K562 (cell line): ENCODE data around the gene COPS4. TPM values are rescaled to one million over a fixed set of nuclear protein-coding genes. Genes with fewer than 3 reads are reported as not detected.

Source experiments
- ATAC-seq: fragments of 200-7000 bp; cut with Tn5 transposase; 3 replicates; pipeline ENCODE4 v1.9.1; 2020; ENCODE audit warnings: moderate library complexity
- BruUV-seq: library from RNA; stranded (reverse); fragments of 400-500 nt; replicated peaks from 2 replicates; lab custom pipeline; 2021; lab: Mats Ljungman, UMichigan
- CTCF ChIA-PET: fragments of 300-600 bp; formaldehyde crosslinking; extraction: SDS; loops from one replicate; lab custom pipeline; 2021; ENCODE audit warnings: low intra/inter-chr PET ratio; lab: Yijun Ruan, JAX
- POLR2A ChIA-PET: fragments of 300-600, 350-650 bp; sonication (Branson Sonifier 250); formaldehyde crosslinking; extraction: SDS; loops from one replicate; lab custom pipeline; 2021; ENCODE audit warnings: antibody characterized with exemption, inconsistent platforms; lab: Yijun Ruan, JAX
- DNase-seq, 4 experiments: peaks; one replicate each; pipeline versions ENCODE4 v3.0.0 to v3.0.0-alpha.2; 2011 to 2018; ENCODE audit warnings: low spot score in 3 of 4, mixed read lengths in 3 of 4; ENCODE audit errors: extremely low read depth in 1 of 4
- FAIRE-seq: peaks from 2 replicates; lab custom pipeline; 2011; peaks lifted over from hg19 to GRCh38; lab: Jason Lieb, UNC
- H2AFZ ChIP-seq: 2 replicates; pipeline ENCODE4 v1.6.0; 2011; ENCODE audit warnings: low read depth, low read length, control low read depth, inconsistent platforms
- H3K27ac ChIP-seq: fragments of 200-600 bp; 3 replicates; pipeline ENCODE4 v1.8.0; 2011; ENCODE audit warnings: low read depth, mild to moderate bottlenecking, control low read depth, inconsistent platforms, low read length, moderate library complexity, mixed read lengths; ENCODE audit errors: extremely low read depth
- H3K27me3 ChIP-seq, 2 experiments: fragments of 300-600 bp in 1 of 2; 2 replicates in 1 of 2; 3 replicates in 1 of 2; pipeline versions ENCODE4 v1.6.0 to v1.8.0; 2011; ENCODE audit warnings: inconsistent platforms in 2 of 2, low read length in 2 of 2, mild to moderate bottlenecking in 1 of 2, mixed read lengths in 1 of 2, moderate library complexity in 1 of 2; ENCODE audit not compliant: control insufficient read depth in 2 of 2, insufficient read depth in 2 of 2
- H3K36me3 ChIP-seq: fragments of 300-600 bp; 3 replicates; pipeline ENCODE4 v1.8.0; 2011; ENCODE audit warnings: mild to moderate bottlenecking, low read length, inconsistent platforms; ENCODE audit not compliant: control insufficient read depth, insufficient read depth
- H3K4me1 ChIP-seq, 2 experiments: fragments of 200-600 bp in 1 of 2; replicated peaks in 1 of 2; 2 replicates in 1 of 2; 3 replicates in 1 of 2; pipeline versions ENCODE4 v1.5.1 to v1.8.0; 2011; ENCODE audit warnings: inconsistent platforms in 2 of 2, low read length in 2 of 2, mild to moderate bottlenecking in 1 of 2, mixed read lengths in 1 of 2, moderate library complexity in 1 of 2; ENCODE audit not compliant: control insufficient read depth in 2 of 2, insufficient read depth in 2 of 2
- H3K4me2 ChIP-seq: 2 replicates; pipeline ENCODE4 v1.6.1; 2011; ENCODE audit warnings: low read length, control low read depth, inconsistent platforms, mixed read lengths; ENCODE audit not compliant: insufficient read depth
- H3K4me3 ChIP-seq: fragments of 200-600 bp; sonication (generic), shearing (Covaris generic); 2 replicates; pipeline ENCODE4 v1.5.1; 2016; ENCODE audit warnings: control low read depth, inconsistent platforms
- H3K79me2 ChIP-seq: fragments of 200-600 bp; 3 replicates; pipeline ENCODE4 v1.8.0; 2011; ENCODE audit warnings: low read length, inconsistent platforms; ENCODE audit not compliant: control insufficient read depth, insufficient read depth
- H3K9ac ChIP-seq, 2 experiments: 2 replicates each; pipeline versions ENCODE4 v1.6.0 to v1.6.1; 2011; ENCODE audit warnings: low read depth in 2 of 2, low read length in 2 of 2, control low read depth in 1 of 2, inconsistent platforms in 1 of 2, mild to moderate bottlenecking in 1 of 2, mixed read lengths in 1 of 2; ENCODE audit not compliant: insufficient read depth in 1 of 2
- H3K9me1 ChIP-seq: one replicate; pipeline ENCODE4 v1.6.0; 2011; ENCODE audit warnings: inconsistent platforms, mild to moderate bottlenecking, low read length, moderate library complexity; ENCODE audit not compliant: control insufficient read depth, insufficient read depth
- H3K9me3 ChIP-seq: replicated peaks from 2 replicates; pipeline ENCODE4 v1.5.1; 2011; ENCODE audit warnings: low read depth, low read length, inconsistent platforms; ENCODE audit not compliant: control insufficient read depth, insufficient read depth
- H4K20me1 ChIP-seq: replicated peaks from 2 replicates; pipeline ENCODE4 v1.6.1; 2011; ENCODE audit warnings: low read length, inconsistent platforms, mixed read lengths; ENCODE audit not compliant: control insufficient read depth, insufficient read depth
- CTCF ChIP-seq, 3 experiments: IDR thresholded peaks in 2 of 3; conservative IDR thresholded peaks in 1 of 3; 2 replicates each; pipeline ENCODE4 v1.5.1; 2011 to 2012; ENCODE audit warnings: low read length in 3 of 3, mild to moderate bottlenecking in 3 of 3, control low read depth in 2 of 3, improper control_type of control experiment in 1 of 3, inconsistent platforms in 1 of 3, low read depth in 1 of 3, mixed read lengths in 1 of 3, moderate library complexity in 1 of 3; ENCODE audit not compliant: insufficient read depth in 2 of 3
- DDX20 ChIP-seq: fragments of 450-650 bp; IDR thresholded peaks from 2 replicates; pipeline ENCODE4 v1.6.1; 2016; ENCODE audit warnings: missing genetic modification characterization, low read depth, mild to moderate bottlenecking, missing compliant biosample characterization, moderate library complexity
- E2F8 ChIP-seq: fragments of 450-650 bp; IDR thresholded peaks from 2 replicates; pipeline ENCODE4 v1.7.1; 2018; ENCODE audit warnings: mild to moderate bottlenecking, low read depth; ENCODE audit not compliant: partially characterized antibody
- FOXA1 ChIP-seq: fragments of 450-650 bp; IDR thresholded peaks from 2 replicates; pipeline ENCODE4 v1.6.1; 2016; ENCODE audit warnings: mild to moderate bottlenecking, borderline replicate concordance
- NCOA2 ChIP-seq, 2 experiments: fragments of 450-650 bp; IDR thresholded peaks; 2 replicates each; pipeline ENCODE4 v1.6.1; 2018; ENCODE audit warnings: mild to moderate bottlenecking in 2 of 2, moderate library complexity in 1 of 2; ENCODE audit not compliant: partially characterized antibody in 2 of 2
- RNF2 ChIP-seq: sonication (generic); IDR thresholded peaks from 2 replicates; pipeline ENCODE4 v1.6.1; 2016
- WGBS: fragments of 100-300 bp; shearing (Covaris generic); methylation state at CpG from one replicate; pipeline ENCODE4 v1.1.6; 2016; ENCODE audit warnings: low coverage, mixed read lengths; ENCODE audit not compliant: insufficient coverage; ENCODE audit errors: missing lambda C conversion rate; 5-methylcytosine and 5-hydroxymethylcytosine counted together
- in situ Hi-C: fragments of 300-500 bp; cut with MboI; formaldehyde crosslinking; loops from 4 replicates; pipeline ENCODE4 v1.15.0; 2018; ENCODE audit warnings: inconsistent platforms, mixed read lengths
- intact Hi-C: fragments of 100-400 bp; cut with micrococcal nuclease; formaldehyde crosslinking; loops from 2 replicates; pipeline ENCODE4 v1.14.2; 2022
- polyA plus RNA-seq, 8 experiments: library from polyadenylated mRNA; depleted of rRNA in 4 of 8; stranded (reverse) in 5 of 8; unstranded in 3 of 8; fragments of >200 nt; fragmentation: Nextera tagmentation in 2 of 8; fragmentation: Illumina TruSeq in 1 of 8; extraction: Ambion mirVana in 2 of 8; extraction: Trizol in 1 of 8; gene quantifications; 2 replicates each; pipeline versions ENCODE4 v1.2.1 to v1.2.3, GENCODE V29; 2011 to 2014; ENCODE audit warnings: inconsistent platforms in 1 of 8, missing spikeins in 1 of 8
- total RNA-seq, 7 experiments: library from RNA; depleted of rRNA in 6 of 7; stranded (reverse); fragments of >200 nt in 6 of 7; fragmentation: Illumina TruSeq in 2 of 7; extraction: Trizol in 2 of 7; gene quantifications; 2 replicates each; pipeline versions ENCODE4 v1.2.1 to v1.2.3, GENCODE V29; 2011 to 2021; ENCODE audit warnings: low replicate concordance in 1 of 7
- TF ChIP-seq, protein P1 (sequence below): fragments of 250-450 bp; sonication (Bioruptor Pico); IDR thresholded peaks from 2 replicates; pipeline ENCODE4 v1.8.0; 2021; ENCODE audit warnings: moderate library complexity, mild to moderate bottlenecking, inconsistent platforms
- TF ChIP-seq, protein P2 (sequence below): fragments of 450-650 bp; IDR thresholded peaks from 2 replicates; pipeline ENCODE4 v1.6.1; 2016; ENCODE audit warnings: low read depth

Gene COPS4
- total and polyA plus RNA-seq, 9 of the 15 experiments (the other 6 are each of a cell fraction or from before 2014, with no cell fraction given): 44.7 to 180 (median 70.9) TPM

GRCh38 chr4:83112678-83113428, 77.9 kb downstream of the COPS4 start:
- 0 out of 5 replicates have a peak, but pooled peaks cover 0 to under 1% of the 10 kb centered on the region in 2 experiments for H3K27me3 ChIP-seq
- POLR2A ChIA-PET: no interaction called here
- H3K4me2 ChIP-seq: no peak overlapping the region
- intact Hi-C loops: no loop called here
- in situ Hi-C loops: no loop called here
- H3K9ac ChIP-seq: no peak overlapping the region
- H3K79me2 ChIP-seq: no peaks in the 10 kb centered on the region
- no peaks in the 10 kb centered on the region; a peak in 1 of 5 replicates for H3K4me1 ChIP-seq
- DNase-seq (no peak), ATAC-seq (no peak), FAIRE-seq (peak; percentile 59)
- 27% methylated on average over 16 of the region's 16 CpGs for WGBS
- H3K36me3 ChIP-seq: no peaks in the 10 kb centered on the region
- H3K27ac ChIP-seq: no peak overlapping the region
- peak overlapping the region; percentile 68 for H2AFZ ChIP-seq
- no TSS peak for BruUV-seq
- no peaks in the 10 kb centered on the region for H3K9me3 ChIP-seq
- CTCF ChIA-PET: no interaction called here
- no peak overlapping the region for H3K4me3 ChIP-seq
- no peaks in the 10 kb centered on the region for H4K20me1 ChIP-seq
- H3K9me1 ChIP-seq: no peaks in the 10 kb centered on the region
- TF ChIP-seq DDX20 (tag): no peak
- TF ChIP-seq CTCF (IDR thresholded peaks at IDR 0.05 in 2 of 3, conservative IDR thresholded peaks at IDR 0.05 in 1 of 3; ENCODE audit: insufficient read depth in 2 of 3, low read depth in 1 of 3, low read length in 3 of 3): no peak
- no peak for TF ChIP-seq FOXA1
- TF ChIP-seq, protein P1, sequence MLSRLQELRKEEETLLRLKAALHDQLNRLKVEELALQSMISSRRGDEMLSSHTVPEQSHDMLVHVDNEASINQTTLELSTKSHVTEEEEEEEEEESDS (CRISPR knock-in tag): no peak
- TF ChIP-seq, protein P2, sequence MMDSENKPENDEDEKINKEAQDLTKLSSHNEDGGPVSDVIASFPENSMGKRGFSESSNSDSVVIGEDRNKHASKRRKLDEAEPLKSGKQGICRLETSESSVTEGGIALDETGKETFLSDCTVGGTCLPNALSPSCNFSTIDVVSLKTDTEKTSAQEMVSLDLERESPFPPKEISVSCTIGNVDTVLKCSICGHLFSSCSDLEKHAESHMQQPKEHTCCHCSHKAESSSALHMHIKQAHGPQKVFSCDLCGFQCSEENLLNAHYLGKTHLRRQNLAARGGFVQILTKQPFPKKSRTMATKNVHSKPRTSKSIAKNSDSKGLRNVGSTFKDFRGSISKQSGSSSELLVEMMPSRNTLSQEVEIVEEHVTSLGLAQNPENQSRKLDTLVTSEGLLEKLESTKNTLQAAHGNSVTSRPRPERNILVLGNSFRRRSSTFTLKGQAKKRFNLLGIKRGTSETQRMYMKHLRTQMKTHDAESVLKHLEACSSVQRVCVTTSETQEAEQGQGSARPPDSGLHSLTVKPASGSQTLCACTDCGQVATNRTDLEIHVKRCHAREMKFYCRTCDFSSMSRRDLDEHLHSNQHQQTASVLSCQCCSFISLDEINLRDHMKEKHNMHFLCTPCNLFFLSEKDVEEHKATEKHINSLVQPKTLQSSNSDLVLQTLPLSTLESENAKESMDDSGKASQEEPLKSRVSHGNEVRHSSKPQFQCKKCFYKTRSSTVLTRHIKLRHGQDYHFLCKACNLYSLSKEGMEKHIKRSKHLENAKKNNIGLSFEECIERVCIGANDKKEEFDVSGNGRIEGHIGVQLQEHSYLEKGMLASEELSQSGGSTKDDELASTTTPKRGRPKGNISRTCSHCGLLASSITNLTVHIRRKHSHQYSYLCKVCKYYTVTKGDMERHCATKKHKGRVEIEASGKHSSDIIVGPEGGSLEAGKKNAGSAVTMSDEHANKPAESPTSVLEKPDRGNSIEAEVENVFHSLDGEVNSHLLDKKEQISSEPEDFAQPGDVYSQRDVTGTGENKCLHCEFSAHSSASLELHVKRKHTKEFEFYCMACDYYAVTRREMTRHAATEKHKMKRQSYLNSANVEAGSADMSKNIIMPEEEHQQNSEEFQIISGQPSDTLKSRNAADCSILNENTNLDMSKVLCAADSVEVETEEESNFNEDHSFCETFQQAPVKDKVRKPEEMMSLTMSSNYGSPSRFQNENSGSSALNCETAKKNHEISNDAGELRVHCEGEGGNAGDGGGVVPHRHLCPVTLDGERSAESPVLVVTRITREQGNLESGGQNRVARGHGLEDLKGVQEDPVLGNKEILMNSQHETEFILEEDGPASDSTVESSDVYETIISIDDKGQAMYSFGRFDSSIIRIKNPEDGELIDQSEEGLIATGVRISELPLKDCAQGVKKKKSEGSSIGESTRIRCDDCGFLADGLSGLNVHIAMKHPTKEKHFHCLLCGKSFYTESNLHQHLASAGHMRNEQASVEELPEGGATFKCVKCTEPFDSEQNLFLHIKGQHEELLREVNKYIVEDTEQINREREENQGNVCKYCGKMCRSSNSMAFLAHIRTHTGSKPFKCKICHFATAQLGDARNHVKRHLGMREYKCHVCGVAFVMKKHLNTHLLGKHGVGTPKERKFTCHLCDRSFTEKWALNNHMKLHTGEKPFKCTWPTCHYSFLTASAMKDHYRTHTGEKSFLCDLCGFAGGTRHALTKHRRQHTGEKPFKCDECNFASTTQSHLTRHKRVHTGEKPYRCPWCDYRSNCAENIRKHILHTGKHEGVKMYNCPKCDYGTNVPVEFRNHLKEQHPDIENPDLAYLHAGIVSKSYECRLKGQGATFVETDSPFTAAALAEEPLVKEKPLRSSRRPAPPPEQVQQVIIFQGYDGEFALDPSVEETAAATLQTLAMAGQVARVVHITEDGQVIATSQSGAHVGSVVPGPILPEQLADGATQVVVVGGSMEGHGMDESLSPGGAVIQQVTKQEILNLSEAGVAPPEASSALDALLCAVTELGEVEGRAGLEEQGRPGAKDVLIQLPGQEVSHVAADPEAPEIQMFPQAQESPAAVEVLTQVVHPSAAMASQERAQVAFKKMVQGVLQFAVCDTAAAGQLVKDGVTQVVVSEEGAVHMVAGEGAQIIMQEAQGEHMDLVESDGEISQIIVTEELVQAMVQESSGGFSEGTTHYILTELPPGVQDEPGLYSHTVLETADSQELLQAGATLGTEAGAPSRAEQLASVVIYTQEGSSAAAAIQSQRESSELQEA: no peak
- no peak for TF ChIP-seq NCOA2 (IDR thresholded peaks at IDR 0.05; ENCODE audit: partially characterized antibody in 2 of 2)
- no peak for TF ChIP-seq RNF2
- no peak for TF ChIP-seq E2F8
